ENCODE measurements around the gene SAMMSON.

SAMMSON gene

GRCh38 chr3:70108546-70108945 is 109.0 kb downstream of the SAMMSON start:
- Histone ChIP-seq H3K27me3 (ENCODE audit: insufficient read depth, poor library complexity, severe bottlenecking) (peaks cover 5% of the 10 kb centered on the region), H3K27ac (replicated peaks) (no peak overlapping the region), H3K4me3 (replicated peaks; ENCODE audit: insufficient read depth, low read length) (no peak overlapping the region)
- TF ChIP-seq, protein P1, sequence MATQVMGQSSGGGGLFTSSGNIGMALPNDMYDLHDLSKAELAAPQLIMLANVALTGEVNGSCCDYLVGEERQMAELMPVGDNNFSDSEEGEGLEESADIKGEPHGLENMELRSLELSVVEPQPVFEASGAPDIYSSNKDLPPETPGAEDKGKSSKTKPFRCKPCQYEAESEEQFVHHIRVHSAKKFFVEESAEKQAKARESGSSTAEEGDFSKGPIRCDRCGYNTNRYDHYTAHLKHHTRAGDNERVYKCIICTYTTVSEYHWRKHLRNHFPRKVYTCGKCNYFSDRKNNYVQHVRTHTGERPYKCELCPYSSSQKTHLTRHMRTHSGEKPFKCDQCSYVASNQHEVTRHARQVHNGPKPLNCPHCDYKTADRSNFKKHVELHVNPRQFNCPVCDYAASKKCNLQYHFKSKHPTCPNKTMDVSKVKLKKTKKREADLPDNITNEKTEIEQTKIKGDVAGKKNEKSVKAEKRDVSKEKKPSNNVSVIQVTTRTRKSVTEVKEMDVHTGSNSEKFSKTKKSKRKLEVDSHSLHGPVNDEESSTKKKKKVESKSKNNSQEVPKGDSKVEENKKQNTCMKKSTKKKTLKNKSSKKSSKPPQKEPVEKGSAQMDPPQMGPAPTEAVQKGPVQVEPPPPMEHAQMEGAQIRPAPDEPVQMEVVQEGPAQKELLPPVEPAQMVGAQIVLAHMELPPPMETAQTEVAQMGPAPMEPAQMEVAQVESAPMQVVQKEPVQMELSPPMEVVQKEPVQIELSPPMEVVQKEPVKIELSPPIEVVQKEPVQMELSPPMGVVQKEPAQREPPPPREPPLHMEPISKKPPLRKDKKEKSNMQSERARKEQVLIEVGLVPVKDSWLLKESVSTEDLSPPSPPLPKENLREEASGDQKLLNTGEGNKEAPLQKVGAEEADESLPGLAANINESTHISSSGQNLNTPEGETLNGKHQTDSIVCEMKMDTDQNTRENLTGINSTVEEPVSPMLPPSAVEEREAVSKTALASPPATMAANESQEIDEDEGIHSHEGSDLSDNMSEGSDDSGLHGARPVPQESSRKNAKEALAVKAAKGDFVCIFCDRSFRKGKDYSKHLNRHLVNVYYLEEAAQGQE (IDR thresholded peaks at IDR 0.05; ENCODE audit: insufficient replicate concordance, low read depth) = no peak
- no peak for TF ChIP-seq POLR2AphosphoS5 (IDR thresholded peaks at IDR 0.05; ENCODE audit: low read depth)
- TF ChIP-seq GABPA (IDR thresholded peaks at IDR 0.05; ENCODE audit: low read depth) = no peak
- TF ChIP-seq, protein P2, sequence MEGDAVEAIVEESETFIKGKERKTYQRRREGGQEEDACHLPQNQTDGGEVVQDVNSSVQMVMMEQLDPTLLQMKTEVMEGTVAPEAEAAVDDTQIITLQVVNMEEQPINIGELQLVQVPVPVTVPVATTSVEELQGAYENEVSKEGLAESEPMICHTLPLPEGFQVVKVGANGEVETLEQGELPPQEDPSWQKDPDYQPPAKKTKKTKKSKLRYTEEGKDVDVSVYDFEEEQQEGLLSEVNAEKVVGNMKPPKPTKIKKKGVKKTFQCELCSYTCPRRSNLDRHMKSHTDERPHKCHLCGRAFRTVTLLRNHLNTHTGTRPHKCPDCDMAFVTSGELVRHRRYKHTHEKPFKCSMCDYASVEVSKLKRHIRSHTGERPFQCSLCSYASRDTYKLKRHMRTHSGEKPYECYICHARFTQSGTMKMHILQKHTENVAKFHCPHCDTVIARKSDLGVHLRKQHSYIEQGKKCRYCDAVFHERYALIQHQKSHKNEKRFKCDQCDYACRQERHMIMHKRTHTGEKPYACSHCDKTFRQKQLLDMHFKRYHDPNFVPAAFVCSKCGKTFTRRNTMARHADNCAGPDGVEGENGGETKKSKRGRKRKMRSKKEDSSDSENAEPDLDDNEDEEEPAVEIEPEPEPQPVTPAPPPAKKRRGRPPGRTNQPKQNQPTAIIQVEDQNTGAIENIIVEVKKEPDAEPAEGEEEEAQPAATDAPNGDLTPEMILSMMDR (IDR thresholded peaks at IDR 0.05; ENCODE audit: insufficient read depth, low read length) = no peak
- no peak for DNase-seq (ENCODE audit: low read depth in 1 of 2, low spot score in 1 of 2)

- H3K27me3 ChIP-seq (ENCODE audit: insufficient read depth, poor library complexity, severe bottlenecking) = peaks cover 5% of the 10 kb centered on the region
- DNase-seq (ENCODE audit: low read depth in 1 of 2, low spot score in 1 of 2) = no peak
- TF ChIP-seq, protein P2 (IDR thresholded peaks at IDR 0.05; ENCODE audit: insufficient read depth, low read length) = no peak
- TF ChIP-seq, protein P1 (IDR thresholded peaks at IDR 0.05; ENCODE audit: insufficient replicate concordance, low read depth) = no peak
- TF ChIP-seq POLR2AphosphoS5 (IDR thresholded peaks at IDR 0.05; ENCODE audit: low read depth) = no peak
- TF ChIP-seq SPI1 (IDR thresholded peaks at IDR 0.05; ENCODE audit: borderline replicate concordance, low read depth) = no peak
- TF ChIP-seq GABPA (IDR thresholded peaks at IDR 0.05; ENCODE audit: low read depth) = no peak
- no peak overlapping the region for H3K4me3 ChIP-seq (replicated peaks; ENCODE audit: insufficient read depth, low read length)
- H3K27ac ChIP-seq (replicated peaks) = no peak overlapping the region
Observed at GRCh38 chr3:70110066-70110465, 110.5 kb downstream of the SAMMSON start.

- Histone ChIP-seq H3K27me3 (ENCODE audit: insufficient read depth, poor library complexity, severe bottlenecking) (peaks cover 5% of the 10 kb centered on the region), H3K27ac (replicated peaks) (no peak overlapping the region), H3K4me3 (replicated peaks; ENCODE audit: insufficient read depth, low read length) (no peak overlapping the region)
- TF ChIP-seq, protein P2 (IDR thresholded peaks at IDR 0.05; ENCODE audit: insufficient read depth, low read length) = no peak
- no peak for TF ChIP-seq SPI1 (IDR thresholded peaks at IDR 0.05; ENCODE audit: borderline replicate concordance, low read depth)
- TF ChIP-seq, protein P1 (IDR thresholded peaks at IDR 0.05; ENCODE audit: insufficient replicate concordance, low read depth) = no peak
- TF ChIP-seq GABPA (IDR thresholded peaks at IDR 0.05; ENCODE audit: low read depth) = no peak
- no peak for TF ChIP-seq POLR2AphosphoS5 (IDR thresholded peaks at IDR 0.05; ENCODE audit: low read depth)
- DNase-seq (ENCODE audit: low read depth in 1 of 2, low spot score in 1 of 2) = no peak
Observed at GRCh38 chr3:70111411-70111810, 111.9 kb downstream of the SAMMSON start.
